ENCODE measurements around the gene TLCD2. TPM values are rescaled to one million over a fixed set of nuclear protein-coding genes. Genes with fewer than 3 reads are reported as not detected.

TLCD2 gene
- total and polyA plus RNA-seq, 2 of the 13 experiments (the other 11 are each of a cell fraction or from before 2014, with no cell fraction given): 0.90 to 1.1 TPM

GRCh38 chr17:1736348-1737281, 26.4 kb upstream of the TLCD2 start (continued):
- peak; percentile 90 for TF ChIP-seq MYPOP (CRISPR knock-in tag; IDR thresholded peaks at IDR 0.05)
- TF ChIP-seq ZNF282 (IDR thresholded peaks at IDR 0.05; ENCODE audit: partially characterized antibody): no peak
- no peak for TF ChIP-seq CREBL2 (CRISPR knock-in tag; IDR thresholded peaks at IDR 0.05; ENCODE audit: borderline replicate concordance)
- no peak for TF ChIP-seq ZNF432 (CRISPR knock-in tag; IDR thresholded peaks at IDR 0.05; ENCODE audit: borderline replicate concordance)
- peak; percentile 93; the same call in 1 of the 2 replicates for TF ChIP-seq ZSCAN30 (CRISPR knock-in tag; IDR thresholded peaks at IDR 0.05)
- TF ChIP-seq FOXP1 (IDR thresholded peaks at IDR 0.05): peak; percentile 88
- peak; percentile 98 for TF ChIP-seq FOXP1 (CRISPR knock-in tag; IDR thresholded peaks at IDR 0.05)
- TF ChIP-seq GTF2F1 (IDR thresholded peaks at IDR 0.05; ENCODE audit: low read length): no peak
- peak; percentile 87 for TF ChIP-seq ZFX (CRISPR knock-in tag; IDR thresholded peaks at IDR 0.05; ENCODE audit: low read depth)
- peak; percentile 76 for TF ChIP-seq UBTF (CRISPR knock-in tag; IDR thresholded peaks at IDR 0.05)
- TF ChIP-seq NR2F2 (IDR thresholded peaks at IDR 0.05; ENCODE audit: borderline replicate concordance, low read depth): peak; percentile 99
- TF ChIP-seq NR1H2 (CRISPR knock-in tag; IDR thresholded peaks at IDR 0.05; ENCODE audit: borderline replicate concordance, low read depth): peak; percentile 75; the same call in 1 of the 2 replicates
- TF ChIP-seq, protein P1, sequence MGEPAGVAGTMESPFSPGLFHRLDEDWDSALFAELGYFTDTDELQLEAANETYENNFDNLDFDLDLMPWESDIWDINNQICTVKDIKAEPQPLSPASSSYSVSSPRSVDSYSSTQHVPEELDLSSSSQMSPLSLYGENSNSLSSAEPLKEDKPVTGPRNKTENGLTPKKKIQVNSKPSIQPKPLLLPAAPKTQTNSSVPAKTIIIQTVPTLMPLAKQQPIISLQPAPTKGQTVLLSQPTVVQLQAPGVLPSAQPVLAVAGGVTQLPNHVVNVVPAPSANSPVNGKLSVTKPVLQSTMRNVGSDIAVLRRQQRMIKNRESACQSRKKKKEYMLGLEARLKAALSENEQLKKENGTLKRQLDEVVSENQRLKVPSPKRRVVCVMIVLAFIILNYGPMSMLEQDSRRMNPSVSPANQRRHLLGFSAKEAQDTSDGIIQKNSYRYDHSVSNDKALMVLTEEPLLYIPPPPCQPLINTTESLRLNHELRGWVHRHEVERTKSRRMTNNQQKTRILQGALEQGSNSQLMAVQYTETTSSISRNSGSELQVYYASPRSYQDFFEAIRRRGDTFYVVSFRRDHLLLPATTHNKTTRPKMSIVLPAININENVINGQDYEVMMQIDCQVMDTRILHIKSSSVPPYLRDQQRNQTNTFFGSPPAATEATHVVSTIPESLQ (CRISPR knock-in tag; conservative IDR thresholded peaks at IDR 0.05): no peak
- TF ChIP-seq BCL3 (CRISPR knock-in tag; IDR thresholded peaks at IDR 0.05): peak; percentile 81; the same call in 1 of the 2 replicates
- peak; percentile 72 for TF ChIP-seq GABPB1 (CRISPR knock-in tag; IDR thresholded peaks at IDR 0.05)
- TF ChIP-seq FOXA3 (CRISPR knock-in tag; IDR thresholded peaks at IDR 0.05): peak; percentile 98
- TF ChIP-seq GATAD2A (CRISPR knock-in tag; IDR thresholded peaks at IDR 0.05): peak; percentile 86
- no peak; the same call in 1 of the 2 replicates for TF ChIP-seq AHR (CRISPR knock-in tag; IDR thresholded peaks at IDR 0.05)
- no peak for TF ChIP-seq LCORL (IDR thresholded peaks at IDR 0.05)
- peak; percentile 90 for TF ChIP-seq LCORL (CRISPR knock-in tag; IDR thresholded peaks at IDR 0.05)
- TF ChIP-seq ETV5 (CRISPR knock-in tag; IDR thresholded peaks at IDR 0.05; ENCODE audit: borderline replicate concordance): peak; percentile 78; the same call in 1 of the 2 replicates
- TF ChIP-seq ZNF580 (CRISPR knock-in tag; IDR thresholded peaks at IDR 0.05; ENCODE audit: borderline replicate concordance, low read depth): peak; percentile 68
- TF ChIP-seq FOXJ3 (CRISPR knock-in tag; IDR thresholded peaks at IDR 0.05; ENCODE audit: borderline replicate concordance): peak; percentile 97
- TF ChIP-seq ATM (IDR thresholded peaks at IDR 0.05; ENCODE audit: borderline replicate concordance): no peak

Measured in HepG2 (cell line).